NCI-H526 treated with DMSO at 0.1 percent for 48 hours (cell line): ENCODE data around the gene ARHGEF6.
"Not testable (repeated sequence)": the region's sequence is repeated elsewhere in the genome, so short reads cannot be mapped to it uniquely, and the experiment has no call there.

Experiments used
- DNase-seq: peaks from one replicate; lab custom pipeline; 2025; lab: John Stamatoyannopoulos, UW

The ARHGEF6 gene, protein sequence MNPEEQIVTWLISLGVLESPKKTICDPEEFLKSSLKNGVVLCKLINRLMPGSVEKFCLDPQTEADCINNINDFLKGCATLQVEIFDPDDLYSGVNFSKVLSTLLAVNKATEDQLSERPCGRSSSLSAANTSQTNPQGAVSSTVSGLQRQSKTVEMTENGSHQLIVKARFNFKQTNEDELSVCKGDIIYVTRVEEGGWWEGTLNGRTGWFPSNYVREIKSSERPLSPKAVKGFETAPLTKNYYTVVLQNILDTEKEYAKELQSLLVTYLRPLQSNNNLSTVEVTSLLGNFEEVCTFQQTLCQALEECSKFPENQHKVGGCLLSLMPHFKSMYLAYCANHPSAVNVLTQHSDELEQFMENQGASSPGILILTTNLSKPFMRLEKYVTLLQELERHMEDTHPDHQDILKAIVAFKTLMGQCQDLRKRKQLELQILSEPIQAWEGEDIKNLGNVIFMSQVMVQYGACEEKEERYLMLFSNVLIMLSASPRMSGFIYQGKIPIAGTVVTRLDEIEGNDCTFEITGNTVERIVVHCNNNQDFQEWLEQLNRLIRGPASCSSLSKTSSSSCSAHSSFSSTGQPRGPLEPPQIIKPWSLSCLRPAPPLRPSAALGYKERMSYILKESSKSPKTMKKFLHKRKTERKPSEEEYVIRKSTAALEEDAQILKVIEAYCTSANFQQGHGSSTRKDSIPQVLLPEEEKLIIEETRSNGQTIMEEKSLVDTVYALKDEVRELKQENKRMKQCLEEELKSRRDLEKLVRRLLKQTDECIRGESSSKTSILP

DNA sequence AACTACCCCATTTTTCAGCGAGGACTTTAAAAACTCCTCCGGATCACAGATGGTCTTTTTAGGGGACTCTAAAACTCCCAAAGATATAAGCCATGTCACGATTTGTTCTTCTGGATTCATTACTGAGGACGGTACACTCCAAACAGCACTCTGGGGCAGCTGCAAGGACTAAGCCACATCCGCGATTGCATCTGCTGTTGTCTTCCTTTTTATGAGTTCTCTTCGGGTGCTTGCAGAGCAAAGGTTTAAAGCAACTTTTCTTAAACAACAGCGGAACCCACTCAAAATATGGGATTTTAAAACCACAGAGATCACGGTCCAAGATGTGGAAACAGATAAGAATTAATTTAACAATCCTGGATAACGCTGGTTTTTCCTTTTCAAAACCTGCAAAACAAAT, at the start of gene ARHGEF6:
TSS of gene ARHGEF6 (minus strand) at position 170 of the 400 bp plus-strand sequence. CDS start at position 120, 50 bp downstream.
- no peak for DNase-seq

DNA sequence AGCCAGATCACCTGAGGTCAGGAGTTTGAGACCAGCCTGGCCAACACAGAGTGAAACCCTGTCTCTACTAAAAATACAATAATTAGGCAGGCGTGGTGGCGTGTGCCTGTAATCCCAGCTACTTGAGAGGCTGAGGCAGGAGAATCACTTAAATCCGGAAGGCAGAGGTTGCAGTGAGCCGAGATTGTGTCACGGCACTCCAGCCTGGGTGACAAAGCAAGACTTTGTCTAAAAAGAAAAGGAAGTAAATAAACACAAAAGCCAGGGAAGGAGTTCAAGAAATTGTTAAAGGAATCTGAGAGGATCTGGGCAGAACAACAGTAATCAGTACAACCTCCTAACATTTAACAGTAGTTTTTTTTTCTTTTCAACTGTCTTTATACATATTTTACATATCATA, 48.7 kb upstream of the ARHGEF6 start:
- no peak for DNase-seq

DNA sequence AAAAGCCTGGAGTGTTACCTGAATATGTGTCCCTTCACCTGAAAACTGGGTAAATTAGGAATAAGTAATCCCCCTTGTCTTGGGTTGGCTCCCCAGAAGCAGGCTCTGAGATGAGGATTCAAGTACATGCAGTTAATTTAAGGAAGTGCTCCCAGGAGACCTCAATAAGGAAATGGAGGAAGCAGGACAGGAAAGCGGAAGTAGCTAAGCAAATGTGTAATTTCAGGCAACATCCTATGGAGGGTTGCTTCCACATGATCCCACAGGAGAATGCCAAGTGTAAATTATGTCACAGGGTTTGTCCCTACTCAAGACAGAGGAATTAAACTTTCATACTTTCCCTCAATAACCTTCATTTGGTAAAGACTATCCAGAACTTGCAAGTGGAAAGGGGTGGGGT, 48.1 kb upstream of the ARHGEF6 start:
- DNase-seq = no peak

DNA sequence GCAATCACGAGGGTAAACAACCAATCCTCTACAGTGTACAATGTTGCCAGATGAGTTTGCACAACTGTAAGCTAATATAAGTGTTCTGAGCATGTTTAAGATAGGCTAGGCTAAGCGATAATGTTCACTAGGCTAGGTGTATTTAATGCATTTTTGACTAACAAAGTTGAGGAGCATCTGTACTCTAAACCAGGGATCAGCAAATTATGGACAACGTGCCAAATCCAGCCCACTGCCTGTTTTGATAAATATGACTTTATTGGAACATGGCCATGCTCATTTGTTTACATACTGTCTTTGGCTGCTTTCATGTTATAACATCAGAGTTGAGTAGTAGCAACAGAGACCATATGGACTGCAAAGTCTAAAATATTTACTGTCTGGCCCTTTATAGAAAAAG, 46.3 kb upstream of the ARHGEF6 start:
- no peak for DNase-seq

DNA sequence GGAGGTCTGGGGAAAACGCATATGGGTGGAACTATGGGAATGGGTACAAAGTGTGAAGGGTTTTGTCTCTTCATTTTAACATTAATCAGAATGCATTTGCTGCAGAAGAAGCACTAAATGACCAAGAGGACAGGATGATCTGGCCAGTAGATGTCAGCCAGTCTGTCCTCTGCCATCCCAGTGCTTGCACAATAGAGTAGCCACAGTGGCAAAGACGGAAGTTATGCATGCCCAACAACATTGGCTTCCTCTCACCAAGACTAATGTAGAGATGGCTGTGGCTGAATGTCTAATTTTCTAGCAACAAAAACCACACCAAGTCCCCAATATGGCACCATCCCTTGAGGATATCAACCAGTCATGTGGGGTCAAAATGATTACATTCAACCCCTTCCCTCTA, 45.0 kb upstream of the ARHGEF6 start:
- DNase-seq = no peak

DNA sequence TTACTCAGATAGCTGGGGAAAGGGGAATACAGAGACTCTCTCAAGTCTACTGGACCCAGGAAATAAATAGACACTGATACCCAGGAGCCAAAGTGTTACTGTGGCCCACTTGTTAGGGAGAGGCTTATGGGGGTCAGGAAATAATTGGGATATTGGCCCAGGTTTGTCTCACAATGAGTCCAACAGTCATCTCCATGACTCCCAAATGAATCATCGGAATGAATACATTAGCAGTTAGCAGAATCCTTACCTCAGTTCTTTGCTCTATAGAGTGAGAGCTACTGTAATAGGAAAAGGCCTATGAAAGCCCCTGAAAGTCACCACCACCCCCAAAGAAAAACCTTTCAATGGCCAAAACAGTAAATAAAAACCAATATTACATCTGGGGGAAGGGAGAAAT, 42.4 kb upstream of the ARHGEF6 start:
- no peak for DNase-seq

DNA sequence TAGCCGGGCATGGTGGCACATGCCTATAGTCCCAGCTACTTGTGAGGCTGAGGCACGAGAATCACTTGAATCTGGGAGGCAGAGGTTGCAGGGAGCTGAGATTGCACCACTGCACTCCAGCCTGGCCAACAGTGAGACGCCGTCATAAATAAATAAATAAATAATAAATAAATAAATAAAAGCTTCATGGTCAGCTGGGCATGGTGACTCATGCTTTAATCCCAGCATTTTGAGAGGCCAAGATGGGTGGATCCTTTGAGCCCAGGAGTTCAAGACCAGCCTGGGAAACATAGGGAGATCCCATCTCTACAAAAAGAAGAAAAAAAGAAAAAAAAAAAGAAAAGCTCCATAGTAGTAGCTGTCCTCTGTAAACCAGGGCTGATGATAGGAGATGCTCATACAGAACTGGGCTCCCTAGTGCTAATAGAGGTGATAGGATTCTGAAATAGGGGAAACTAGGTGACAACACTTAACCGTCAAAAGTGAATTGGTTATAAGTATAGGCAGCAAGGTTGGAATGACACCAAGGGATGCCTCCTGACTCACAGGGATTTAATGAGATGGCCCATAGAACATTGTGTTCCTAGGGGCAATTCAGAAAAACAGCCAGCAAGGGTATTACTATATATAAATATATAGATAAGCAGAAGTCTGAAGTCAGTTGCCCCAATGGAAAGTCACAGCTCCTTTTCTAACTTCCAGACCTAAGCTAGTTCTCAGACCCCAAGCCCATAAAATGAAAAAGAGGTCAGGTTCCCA, 41.8 kb upstream of the ARHGEF6 start:
- no peak for DNase-seq

DNA sequence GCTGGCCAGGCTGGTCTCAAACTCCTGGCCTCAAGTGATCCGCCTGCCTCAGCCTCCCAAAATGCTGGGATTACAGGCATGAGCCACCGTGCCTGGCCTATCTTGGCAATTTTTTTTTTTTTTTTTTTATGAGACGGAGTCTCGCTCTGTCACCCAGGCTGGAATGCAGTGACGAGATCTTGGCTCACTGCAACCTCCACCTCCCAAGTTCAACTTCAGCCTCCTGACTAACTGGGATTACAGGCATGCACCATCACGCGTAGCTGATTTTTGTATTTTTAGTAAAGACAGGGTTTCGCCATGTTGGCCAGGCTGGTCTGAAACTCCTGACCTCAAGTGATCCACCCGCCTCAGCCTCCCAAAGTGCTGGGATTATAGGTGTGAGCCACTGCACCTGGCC, 39.0 kb upstream of the ARHGEF6 start:
- not testable (repeated sequence) for DNase-seq

DNA sequence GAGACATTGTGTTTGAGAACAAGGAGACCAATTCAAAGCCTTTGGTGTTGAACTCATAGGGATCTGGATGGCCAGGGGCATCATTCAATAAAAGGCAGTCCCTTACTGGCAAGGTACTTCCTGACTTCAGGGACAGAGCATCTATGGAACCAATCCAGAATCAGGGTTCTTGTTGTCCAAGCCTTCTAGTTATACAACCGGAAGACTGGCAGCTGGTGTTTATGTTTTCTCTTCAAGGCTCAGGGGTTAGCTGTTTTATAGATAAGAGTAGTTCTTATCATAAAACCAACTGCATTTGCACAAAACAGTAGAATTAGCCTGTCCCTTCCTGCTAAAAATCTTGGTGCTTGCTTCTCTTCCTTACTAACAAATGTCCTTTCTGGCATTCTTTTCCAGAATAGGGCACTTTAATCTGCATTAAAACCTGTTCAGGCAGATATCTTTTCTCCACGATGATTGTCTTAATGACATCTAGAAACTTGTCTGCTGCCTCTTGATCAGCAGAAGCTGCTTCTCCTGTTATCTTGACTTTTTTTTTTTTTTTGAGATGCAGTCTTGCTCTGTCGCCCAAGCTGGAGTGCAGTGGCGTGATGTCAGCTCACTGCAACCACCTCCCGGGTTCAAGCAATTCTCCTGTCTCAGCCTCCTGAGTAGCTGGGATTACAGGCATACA, 38.4 kb upstream of the ARHGEF6 start:
- DNase-seq = no peak

DNA sequence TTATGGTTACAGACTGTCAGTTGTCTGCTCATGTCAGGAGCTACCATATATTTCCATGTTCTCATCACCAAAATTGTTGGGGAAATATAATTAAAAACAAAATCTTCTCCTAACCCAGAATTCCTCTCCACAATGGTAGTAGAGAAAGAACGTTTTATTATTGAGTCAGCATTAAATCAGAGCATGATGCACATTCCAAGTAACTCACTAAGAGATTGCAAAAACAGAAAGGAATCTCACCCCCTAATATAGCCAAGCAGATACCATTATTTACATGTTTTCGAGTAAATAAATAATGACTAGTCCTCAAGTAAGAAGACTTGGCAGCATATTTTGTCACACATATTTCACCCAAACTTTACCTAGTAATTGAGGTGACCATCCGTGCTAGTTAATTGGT, 36.2 kb upstream of the ARHGEF6 start:
- DNase-seq = no peak

DNA sequence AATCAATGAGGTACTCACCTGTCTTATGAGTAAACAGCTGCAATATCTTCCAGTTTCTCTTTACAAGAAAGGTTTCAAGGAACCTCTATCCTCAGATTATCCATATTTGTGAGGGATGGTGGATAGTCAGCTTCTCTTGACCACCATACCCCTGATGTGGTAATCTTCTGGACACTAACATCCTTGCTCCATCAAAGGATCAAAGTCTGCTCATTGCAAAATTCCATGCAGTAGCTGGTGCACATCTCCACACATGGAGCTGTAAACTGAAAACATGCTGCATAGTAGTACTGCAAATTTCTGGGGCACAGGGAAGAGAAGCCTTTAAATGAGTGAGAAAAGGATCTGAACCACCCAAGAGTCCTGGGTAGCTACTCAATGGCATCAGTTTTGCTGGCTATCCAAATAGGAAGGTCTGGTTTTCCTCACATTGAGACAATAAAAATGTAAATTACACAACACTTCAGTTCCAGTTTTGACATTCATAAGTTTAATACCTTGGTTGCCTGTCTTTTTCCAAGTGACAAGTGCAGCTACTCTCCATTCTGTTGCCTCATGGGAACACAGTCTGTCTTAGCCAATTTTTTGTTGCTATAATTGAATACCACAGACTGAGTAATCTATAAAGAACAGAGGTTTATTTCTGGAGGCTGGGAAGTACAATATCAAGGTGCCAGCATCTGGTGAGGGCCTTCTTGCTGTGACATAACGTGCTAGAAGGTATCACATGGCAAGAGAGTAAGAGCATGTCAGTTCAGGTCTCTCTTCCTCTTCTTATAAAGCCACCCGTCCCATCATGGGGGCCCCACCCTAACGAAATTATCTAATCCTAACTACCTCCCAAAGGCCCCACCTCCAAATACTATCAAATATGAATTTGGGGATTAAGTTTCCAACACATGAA, 34.4 kb upstream of the ARHGEF6 start:
- no peak for DNase-seq

DNA sequence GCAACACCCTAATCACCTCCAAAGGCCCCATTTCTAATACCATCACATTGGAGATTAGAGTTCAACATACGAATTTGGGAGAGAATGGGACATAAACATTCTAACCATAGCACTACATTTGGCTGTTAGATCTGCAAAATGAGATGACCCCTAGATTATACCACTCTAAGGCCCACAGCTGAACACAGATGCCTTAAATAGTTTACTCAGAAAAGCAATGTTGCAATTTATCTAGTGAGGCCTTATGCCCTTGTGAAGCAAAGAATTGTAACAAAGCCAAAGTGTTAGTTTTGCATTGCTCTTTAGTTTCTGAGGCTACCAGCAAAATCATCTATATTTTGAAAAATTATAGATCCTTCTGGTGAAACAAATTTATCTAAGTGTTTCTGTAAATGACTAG, 31.6 kb upstream of the ARHGEF6 start:
- no peak for DNase-seq

DNA sequence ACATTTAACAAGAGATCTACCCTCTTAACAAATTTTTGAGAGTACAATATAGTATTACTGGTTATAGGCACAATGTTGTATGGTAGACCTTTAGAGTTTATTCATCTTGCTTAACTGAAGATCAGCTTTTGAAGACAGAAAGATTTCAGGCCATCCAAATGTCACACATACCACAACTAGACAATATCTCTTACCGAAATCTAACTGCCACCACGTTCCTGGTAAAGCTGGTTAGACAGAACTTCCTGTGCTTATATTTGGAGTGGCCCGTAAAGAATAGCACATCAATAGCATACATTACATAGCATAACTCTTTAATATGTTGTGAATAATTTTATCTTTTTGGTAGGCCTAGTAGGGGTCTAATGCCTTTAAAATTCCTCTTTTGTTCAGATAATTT, 29.8 kb upstream of the ARHGEF6 start:
- no peak for DNase-seq

DNA sequence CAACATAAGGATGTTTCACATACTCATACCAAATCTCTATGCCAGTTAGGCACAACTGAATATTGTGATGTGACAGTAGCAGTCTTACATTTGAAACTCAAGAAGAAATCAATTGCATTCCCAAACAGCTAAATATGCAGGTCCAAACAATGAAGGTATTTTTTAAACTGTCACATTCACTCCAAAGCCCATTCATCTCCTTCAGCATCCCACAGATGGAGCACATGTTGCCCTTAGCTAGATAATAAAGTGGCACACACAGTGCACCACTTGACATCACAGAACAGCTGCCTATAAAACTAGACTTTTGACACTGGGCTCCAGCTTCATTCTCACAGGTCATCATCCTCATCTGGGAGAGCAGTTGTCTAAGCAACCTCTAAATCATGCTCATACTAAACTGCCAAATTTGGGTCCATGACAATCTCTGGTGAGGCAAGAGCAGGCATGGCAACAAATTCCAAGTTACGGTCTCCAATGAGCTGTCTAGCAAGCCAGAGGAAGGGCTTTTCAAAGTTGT, 26.2 kb upstream of the ARHGEF6 start:
- DNase-seq = no peak

DNA sequence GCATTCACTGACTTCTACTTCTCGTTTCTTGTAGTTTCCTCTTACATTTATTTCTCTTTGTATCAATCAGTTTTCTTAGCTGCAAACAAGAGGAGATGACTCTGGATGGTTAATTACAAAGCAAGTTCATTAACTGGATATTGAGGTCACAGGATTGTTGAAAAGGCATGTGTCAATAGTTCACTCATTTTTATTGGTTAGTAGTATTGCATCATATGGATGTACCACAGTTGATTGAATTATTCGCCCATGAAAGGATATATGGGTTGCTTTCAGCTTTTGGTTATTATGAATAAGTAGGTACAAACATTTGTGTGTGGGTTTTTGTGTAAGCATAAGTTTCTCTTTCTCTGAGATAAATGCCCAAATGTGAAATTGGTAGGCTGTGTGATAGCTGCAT, 21.8 kb upstream of the ARHGEF6 start:
- no peak for DNase-seq

DNA sequence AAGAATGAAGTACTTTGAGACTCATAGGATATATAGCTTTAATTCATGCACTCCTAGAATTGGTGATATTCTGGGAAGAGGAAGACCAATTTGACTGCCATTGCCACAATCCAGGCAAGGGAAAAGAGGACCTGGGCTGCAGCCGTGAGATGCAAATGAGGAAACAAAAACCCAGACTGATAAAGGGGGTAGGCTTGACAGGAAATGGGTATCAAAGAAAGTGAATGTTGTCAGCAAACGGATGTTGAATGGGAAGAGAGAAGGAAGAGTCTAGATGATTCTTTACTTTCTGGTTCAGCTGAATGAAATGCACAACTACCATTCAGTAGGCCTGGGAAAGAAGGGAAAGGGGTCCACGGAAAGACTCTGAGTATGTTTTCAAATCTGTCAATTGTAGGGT, 17.1 kb upstream of the ARHGEF6 start:
- DNase-seq = no peak

DNA sequence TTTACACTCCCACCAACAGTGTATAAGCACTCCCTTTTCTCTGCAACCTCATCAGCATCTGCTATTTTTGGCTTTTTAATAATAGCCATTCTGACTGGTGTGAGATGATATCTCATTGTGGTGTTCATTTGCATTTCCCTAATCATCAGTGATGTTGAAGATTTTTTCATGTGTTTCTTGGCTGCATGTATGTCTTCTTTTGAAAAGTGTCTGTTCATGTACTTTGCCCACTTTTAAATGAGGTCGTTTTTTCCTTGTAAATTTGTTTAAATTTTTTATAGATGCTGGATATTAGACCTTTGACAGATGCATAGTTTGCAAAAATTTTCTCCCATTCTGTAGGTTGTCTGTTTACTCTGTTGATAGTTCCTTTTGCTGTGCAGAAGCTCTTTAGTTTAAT, 14.4 kb upstream of the ARHGEF6 start:
- not testable (repeated sequence) for DNase-seq

DNA sequence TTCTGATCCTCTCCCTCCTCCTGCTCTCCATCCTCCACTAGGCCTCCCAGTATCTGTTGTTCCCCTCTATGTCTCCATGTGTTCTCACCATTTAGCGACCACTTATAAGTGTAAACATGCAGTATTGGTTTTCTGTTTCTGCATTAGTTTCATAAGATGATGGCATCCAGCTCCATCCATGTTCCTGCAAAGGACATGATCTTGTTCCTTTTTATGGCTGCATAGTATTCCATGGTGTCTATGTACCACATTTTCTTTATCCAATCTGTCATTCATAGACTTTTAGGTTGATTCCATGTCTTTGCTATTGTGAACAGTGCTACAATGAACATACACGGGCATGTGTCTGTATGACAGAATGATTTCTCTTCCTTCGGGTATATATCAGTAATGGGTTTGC, 13.9 kb upstream of the ARHGEF6 start:
- DNase-seq = not testable (repeated sequence)

DNA sequence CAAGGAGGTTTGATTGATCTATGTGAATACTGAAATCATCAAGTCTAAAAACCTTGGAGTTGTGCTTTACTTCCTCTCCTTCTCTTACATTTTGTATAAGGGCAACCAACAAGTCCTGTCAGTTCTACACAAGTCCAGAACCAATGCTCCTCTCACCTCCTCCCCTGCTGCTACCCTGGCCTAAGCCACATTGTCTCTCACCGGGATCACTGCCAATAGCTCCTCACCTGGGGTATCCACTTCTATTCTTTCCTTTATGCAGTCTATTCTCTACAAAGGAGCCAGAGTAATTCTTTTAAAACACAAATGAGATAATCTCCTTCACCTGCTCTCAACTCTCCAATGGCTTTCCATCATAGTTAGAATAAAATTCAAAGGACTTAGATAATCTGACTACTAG, 13.3 kb upstream of the ARHGEF6 start:
- no peak for DNase-seq

DNA sequence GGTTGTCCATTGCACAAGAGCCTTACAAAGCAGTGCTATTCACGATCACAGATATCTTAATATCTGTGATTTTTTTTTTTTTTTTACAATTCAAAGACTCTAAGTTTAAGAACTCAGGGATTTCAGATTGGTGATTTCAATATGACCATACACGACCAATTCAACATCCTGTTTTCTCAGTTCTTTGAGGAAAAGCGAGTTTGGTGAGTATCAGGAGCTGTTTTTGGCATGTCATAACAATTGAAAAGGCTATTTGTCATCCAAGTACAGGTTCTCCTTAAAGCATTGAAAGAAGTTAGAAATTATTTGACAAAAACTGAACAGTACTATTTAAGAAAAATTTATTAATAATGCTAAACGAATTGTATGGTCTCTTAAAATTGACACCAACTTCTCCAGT, 9.1 kb upstream of the ARHGEF6 start:
- no peak for DNase-seq

DNA sequence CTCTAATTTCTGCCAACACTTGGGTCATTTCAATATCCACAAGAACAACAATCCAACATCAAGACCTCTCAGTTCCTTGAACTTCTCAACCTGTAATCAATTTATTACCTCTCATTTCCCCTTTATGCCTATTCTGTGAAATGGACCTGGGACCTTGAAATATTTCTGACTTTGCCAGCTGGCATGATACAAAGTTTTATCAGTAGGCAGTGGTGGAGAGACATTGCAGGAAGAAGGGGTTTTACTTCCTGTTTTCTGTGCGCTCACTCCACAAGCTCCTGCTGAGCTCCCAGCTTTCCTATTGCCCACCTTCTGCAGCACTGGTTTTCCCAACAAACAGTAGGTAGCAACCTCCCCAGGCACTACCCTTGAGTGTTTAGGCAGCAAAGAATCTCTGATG, 3.5 kb upstream of the ARHGEF6 start:
- DNase-seq = no peak
